ENCODE data around the gene DXO. TPM values are rescaled to one million over a fixed set of nuclear protein-coding genes. Genes with fewer than 3 reads are reported as not detected.

DXO gene
- total and polyA plus RNA-seq, 2 of the 13 experiments (the other 11 are each of a cell fraction or from before 2014, with no cell fraction given) = 18.6 to 26.2 TPM

DNA sequence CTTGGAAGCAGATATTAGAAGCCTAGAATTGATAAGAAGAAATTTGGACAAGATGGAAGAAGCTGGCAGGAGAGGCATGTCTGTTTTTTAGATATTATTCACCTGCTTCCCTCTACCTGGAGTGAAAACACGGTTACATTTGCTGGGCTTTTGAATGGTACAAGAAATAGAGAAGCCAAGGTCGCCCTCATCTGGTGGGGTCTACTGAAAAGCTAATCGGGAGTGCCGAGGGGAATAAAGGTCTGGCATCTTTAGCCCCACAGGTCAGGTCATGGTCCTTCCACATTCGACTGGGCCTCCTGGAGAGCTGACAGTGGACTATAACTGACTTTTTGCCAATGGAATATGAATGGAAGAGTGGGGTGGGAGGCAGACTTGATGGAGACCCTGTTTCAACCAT, 49.0 kb downstream of the DXO start (continued):
- TF ChIP-seq, protein P1, sequence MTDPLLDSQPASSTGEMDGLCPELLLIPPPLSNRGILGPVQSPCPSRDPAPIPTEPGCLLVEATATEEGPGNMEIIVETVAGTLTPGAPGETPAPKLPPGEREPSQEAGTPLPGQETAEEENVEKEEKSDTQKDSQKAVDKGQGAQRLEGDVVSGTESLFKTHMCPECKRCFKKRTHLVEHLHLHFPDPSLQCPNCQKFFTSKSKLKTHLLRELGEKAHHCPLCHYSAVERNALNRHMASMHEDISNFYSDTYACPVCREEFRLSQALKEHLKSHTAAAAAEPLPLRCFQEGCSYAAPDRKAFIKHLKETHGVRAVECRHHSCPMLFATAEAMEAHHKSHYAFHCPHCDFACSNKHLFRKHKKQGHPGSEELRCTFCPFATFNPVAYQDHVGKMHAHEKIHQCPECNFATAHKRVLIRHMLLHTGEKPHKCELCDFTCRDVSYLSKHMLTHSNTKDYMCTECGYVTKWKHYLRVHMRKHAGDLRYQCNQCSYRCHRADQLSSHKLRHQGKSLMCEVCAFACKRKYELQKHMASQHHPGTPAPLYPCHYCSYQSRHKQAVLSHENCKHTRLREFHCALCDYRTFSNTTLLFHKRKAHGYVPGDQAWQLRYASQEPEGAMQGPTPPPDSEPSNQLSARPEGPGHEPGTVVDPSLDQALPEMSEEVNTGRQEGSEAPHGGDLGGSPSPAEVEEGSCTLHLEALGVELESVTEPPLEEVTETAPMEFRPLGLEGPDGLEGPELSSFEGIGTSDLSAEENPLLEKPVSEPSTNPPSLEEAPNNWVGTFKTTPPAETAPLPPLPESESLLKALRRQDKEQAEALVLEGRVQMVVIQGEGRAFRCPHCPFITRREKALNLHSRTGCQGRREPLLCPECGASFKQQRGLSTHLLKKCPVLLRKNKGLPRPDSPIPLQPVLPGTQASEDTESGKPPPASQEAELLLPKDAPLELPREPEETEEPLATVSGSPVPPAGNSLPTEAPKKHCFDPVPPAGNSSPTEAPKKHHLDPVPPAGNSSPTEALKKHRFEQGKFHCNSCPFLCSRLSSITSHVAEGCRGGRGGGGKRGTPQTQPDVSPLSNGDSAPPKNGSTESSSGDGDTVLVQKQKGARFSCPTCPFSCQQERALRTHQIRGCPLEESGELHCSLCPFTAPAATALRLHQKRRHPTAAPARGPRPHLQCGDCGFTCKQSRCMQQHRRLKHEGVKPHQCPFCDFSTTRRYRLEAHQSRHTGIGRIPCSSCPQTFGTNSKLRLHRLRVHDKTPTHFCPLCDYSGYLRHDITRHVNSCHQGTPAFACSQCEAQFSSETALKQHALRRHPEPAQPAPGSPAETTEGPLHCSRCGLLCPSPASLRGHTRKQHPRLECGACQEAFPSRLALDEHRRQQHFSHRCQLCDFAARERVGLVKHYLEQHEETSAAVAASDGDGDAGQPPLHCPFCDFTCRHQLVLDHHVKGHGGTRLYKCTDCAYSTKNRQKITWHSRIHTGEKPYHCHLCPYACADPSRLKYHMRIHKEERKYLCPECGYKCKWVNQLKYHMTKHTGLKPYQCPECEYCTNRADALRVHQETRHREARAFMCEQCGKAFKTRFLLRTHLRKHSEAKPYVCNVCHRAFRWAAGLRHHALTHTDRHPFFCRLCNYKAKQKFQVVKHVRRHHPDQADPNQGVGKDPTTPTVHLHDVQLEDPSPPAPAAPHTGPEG (CRISPR knock-in tag; IDR thresholded peaks at IDR 0.05) = no peak
- TF ChIP-seq, protein P2, sequence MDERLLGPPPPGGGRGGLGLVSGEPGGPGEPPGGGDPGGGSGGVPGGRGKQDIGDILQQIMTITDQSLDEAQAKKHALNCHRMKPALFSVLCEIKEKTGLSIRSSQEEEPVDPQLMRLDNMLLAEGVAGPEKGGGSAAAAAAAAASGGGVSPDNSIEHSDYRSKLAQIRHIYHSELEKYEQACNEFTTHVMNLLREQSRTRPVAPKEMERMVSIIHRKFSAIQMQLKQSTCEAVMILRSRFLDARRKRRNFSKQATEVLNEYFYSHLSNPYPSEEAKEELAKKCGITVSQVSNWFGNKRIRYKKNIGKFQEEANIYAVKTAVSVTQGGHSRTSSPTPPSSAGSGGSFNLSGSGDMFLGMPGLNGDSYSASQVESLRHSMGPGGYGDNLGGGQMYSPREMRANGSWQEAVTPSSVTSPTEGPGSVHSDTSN (CRISPR knock-in tag; IDR thresholded peaks at IDR 0.05) = no peak
- TF ChIP-seq, protein P3, sequence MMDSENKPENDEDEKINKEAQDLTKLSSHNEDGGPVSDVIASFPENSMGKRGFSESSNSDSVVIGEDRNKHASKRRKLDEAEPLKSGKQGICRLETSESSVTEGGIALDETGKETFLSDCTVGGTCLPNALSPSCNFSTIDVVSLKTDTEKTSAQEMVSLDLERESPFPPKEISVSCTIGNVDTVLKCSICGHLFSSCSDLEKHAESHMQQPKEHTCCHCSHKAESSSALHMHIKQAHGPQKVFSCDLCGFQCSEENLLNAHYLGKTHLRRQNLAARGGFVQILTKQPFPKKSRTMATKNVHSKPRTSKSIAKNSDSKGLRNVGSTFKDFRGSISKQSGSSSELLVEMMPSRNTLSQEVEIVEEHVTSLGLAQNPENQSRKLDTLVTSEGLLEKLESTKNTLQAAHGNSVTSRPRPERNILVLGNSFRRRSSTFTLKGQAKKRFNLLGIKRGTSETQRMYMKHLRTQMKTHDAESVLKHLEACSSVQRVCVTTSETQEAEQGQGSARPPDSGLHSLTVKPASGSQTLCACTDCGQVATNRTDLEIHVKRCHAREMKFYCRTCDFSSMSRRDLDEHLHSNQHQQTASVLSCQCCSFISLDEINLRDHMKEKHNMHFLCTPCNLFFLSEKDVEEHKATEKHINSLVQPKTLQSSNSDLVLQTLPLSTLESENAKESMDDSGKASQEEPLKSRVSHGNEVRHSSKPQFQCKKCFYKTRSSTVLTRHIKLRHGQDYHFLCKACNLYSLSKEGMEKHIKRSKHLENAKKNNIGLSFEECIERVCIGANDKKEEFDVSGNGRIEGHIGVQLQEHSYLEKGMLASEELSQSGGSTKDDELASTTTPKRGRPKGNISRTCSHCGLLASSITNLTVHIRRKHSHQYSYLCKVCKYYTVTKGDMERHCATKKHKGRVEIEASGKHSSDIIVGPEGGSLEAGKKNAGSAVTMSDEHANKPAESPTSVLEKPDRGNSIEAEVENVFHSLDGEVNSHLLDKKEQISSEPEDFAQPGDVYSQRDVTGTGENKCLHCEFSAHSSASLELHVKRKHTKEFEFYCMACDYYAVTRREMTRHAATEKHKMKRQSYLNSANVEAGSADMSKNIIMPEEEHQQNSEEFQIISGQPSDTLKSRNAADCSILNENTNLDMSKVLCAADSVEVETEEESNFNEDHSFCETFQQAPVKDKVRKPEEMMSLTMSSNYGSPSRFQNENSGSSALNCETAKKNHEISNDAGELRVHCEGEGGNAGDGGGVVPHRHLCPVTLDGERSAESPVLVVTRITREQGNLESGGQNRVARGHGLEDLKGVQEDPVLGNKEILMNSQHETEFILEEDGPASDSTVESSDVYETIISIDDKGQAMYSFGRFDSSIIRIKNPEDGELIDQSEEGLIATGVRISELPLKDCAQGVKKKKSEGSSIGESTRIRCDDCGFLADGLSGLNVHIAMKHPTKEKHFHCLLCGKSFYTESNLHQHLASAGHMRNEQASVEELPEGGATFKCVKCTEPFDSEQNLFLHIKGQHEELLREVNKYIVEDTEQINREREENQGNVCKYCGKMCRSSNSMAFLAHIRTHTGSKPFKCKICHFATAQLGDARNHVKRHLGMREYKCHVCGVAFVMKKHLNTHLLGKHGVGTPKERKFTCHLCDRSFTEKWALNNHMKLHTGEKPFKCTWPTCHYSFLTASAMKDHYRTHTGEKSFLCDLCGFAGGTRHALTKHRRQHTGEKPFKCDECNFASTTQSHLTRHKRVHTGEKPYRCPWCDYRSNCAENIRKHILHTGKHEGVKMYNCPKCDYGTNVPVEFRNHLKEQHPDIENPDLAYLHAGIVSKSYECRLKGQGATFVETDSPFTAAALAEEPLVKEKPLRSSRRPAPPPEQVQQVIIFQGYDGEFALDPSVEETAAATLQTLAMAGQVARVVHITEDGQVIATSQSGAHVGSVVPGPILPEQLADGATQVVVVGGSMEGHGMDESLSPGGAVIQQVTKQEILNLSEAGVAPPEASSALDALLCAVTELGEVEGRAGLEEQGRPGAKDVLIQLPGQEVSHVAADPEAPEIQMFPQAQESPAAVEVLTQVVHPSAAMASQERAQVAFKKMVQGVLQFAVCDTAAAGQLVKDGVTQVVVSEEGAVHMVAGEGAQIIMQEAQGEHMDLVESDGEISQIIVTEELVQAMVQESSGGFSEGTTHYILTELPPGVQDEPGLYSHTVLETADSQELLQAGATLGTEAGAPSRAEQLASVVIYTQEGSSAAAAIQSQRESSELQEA (CRISPR knock-in tag; IDR thresholded peaks at IDR 0.05; ENCODE audit: not compliant biosample characterization) = no peak
- TF ChIP-seq, protein P4, sequence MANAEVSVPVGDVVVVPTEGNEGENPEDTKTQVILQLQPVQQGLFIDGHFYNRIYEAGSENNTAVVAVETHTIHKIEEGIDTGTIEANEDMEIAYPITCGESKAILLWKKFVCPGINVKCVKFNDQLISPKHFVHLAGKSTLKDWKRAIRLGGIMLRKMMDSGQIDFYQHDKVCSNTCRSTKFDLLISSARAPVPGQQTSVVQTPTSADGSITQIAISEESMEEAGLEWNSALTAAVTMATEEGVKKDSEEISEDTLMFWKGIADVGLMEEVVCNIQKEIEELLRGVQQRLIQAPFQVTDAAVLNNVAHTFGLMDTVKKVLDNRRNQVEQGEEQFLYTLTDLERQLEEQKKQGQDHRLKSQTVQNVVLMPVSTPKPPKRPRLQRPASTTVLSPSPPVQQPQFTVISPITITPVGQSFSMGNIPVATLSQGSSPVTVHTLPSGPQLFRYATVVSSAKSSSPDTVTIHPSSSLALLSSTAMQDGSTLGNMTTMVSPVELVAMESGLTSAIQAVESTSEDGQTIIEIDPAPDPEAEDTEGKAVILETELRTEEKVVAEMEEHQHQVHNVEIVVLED (CRISPR knock-in tag; IDR thresholded peaks at IDR 0.05; ENCODE audit: borderline replicate concordance) = no peak
- TF ChIP-seq, protein P5, sequence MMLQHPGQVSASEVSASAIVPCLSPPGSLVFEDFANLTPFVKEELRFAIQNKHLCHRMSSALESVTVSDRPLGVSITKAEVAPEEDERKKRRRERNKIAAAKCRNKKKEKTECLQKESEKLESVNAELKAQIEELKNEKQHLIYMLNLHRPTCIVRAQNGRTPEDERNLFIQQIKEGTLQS (CRISPR knock-in tag; IDR thresholded peaks at IDR 0.05) = no peak
- no peak for TF ChIP-seq FOXK2 (IDR thresholded peaks at IDR 0.05)
- TF ChIP-seq TOPORS (CRISPR knock-in tag; IDR thresholded peaks at IDR 0.05) = no peak
- TF ChIP-seq, protein P6, sequence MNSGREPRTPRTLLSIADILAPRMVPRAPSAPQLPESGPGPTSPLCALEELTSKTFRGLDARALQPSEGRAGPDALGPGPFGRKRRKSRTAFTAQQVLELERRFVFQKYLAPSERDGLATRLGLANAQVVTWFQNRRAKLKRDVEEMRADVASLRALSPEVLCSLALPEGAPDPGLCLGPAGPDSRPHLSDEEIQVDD (CRISPR knock-in tag; IDR thresholded peaks at IDR 0.05; ENCODE audit: borderline replicate concordance) = no peak
- no peak for TF ChIP-seq WIZ (CRISPR knock-in tag; IDR thresholded peaks at IDR 0.05)
- TF ChIP-seq ZNF124 (CRISPR knock-in tag; IDR thresholded peaks at IDR 0.05) = no peak; the same call in 1 of the 2 replicates
- no peak for TF ChIP-seq NR3C1 (CRISPR knock-in tag; IDR thresholded peaks at IDR 0.05)
- TF ChIP-seq POLR2AphosphoS5 (IDR thresholded peaks at IDR 0.05; ENCODE audit: low read depth, low read length) = no peak

Measured in HepG2 (cell line).